ENCODE data around the gene CMC2.

- no peak for TF ChIP-seq CTCF (IDR thresholded peaks at IDR 0.05)
- TF ChIP-seq POLR2AphosphoS5 (IDR thresholded peaks at IDR 0.05): no peak
Observed at GRCh38 chr16:80992676-80993293, 13.9 kb downstream of the CMC2 start.

All from suprapubic skin (tissue), 3 donors.